SK-N-MC (cell line): ENCODE measurements around the gene IQSEC1.

Source experiments
- EZH2 ChIP-seq: fragments of 200-600 bp; sonication (generic); IDR thresholded peaks from one replicate; pipeline ENCODE4 v1.6.1; 2017; ENCODE audit warnings: antibody characterized with exemption
- FOXP2 ChIP-seq: optimal IDR thresholded peaks from 2 replicates; pipeline ENCODE3; 2011; ENCODE audit warnings: mild to moderate bottlenecking, moderate library complexity; ENCODE audit not compliant: insufficient read depth; ENCODE audit errors: extremely low read length, control extremely low read depth
- POLR2AphosphoS5 ChIP-seq: IDR thresholded peaks from 2 replicates; pipeline ENCODE4 v1.6.1; 2012; ENCODE audit warnings: mild to moderate bottlenecking, low read depth, low read length, borderline replicate concordance

DNA sequence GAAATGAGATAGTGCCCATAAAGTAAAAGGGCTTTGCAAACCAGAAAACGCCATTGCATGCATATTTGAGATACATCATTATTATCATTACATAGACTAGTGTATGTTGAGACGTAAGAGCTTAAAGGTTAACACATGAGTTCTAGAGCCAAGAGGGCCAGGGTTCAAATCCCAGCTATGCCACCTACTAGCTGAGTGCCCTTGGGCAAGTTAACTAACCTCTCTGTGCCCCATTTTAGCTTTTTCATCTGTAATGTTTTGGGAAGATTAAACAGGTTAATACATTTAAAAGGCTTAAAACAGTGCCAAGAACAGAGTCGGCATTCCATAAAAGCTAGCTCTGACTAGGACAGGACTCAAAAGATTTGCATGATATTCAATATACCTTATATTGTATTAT lies 22.8 kb downstream of the IQSEC1 start:
- TF ChIP-seq POLR2AphosphoS5 (no peak), EZH2 (no peak), FOXP2 (no peak)
